Measurements from ENCODE around the gene MLLT3.

GRCh38 chr9:20349568-20349967 is 272.7 kb downstream of the MLLT3 start:
- TF ChIP-seq CTCF (IDR thresholded peaks at IDR 0.05) (no peak), POLR2A (IDR thresholded peaks at IDR 0.05) (no peak)

All from body of pancreas (tissue), 4 donors.